ENCODE data around the gene UBE2J1.

UBE2J1 gene

DNA sequence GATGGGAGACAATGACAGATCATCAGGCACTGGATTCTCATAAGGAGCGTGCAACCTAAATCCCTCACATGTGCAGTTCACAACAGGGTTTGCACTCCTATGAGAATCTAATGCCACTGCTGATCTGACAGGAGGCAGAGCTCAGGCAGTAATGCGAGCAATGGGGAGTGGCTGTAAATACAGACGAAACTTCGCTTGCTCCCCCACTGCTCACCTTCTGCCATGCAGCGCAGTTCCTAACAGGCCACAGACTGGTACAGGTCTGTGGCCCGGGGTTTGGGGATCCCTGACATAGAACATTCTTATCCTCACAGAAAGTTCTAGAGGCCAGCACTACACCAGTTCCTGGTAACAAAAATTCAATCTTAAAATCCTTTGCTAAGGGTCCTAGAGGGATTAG is 36.3 kb upstream of the UBE2J1 start:
- Histone ChIP-seq H3K4me2 (ENCODE audit: low read depth, low read length) (no peak overlapping the region), H3K79me2 (ENCODE audit: low read length) (peaks cover 89% of the 10 kb centered on the region), H3K4me1 (ENCODE audit: low read length) (peaks cover 48% of the 10 kb centered on the region), H3K4me3 (ENCODE audit: low read length) (no peak overlapping the region), H3F3A (ENCODE audit: insufficient read depth, low read length) (peaks cover 20% of the 10 kb centered on the region), H3K9me2 (replicated peaks; ENCODE audit: insufficient read depth, low read length) (no peaks in the 10 kb centered on the region), H4K20me1 (ENCODE audit: insufficient read depth, low read length) (no peaks in the 10 kb centered on the region), H3K9me3 (replicated peaks; ENCODE audit: insufficient read depth, low read length) (no peaks in the 10 kb centered on the region), H3K36me3 (replicated peaks; ENCODE audit: insufficient read depth, low read length) (0 out of 2 replicates have a peak, but pooled peaks cover 5% of the 10 kb centered on the region), H3K9ac (ENCODE audit: low read length) (no peak overlapping the region), H2AFZ (ENCODE audit: low read length) (no peak overlapping the region), H3K27ac (ENCODE audit: low read length) (no peak overlapping the region), H3K27me3 (replicated peaks; ENCODE audit: insufficient read depth, low read length) (no peaks in the 10 kb centered on the region)
- DNase-seq: no peak
- TF ChIP-seq EZH2 (optimal IDR thresholded peaks at IDR 0.05; ENCODE audit: low read depth, low read length): no peak
- TF ChIP-seq, protein P1, sequence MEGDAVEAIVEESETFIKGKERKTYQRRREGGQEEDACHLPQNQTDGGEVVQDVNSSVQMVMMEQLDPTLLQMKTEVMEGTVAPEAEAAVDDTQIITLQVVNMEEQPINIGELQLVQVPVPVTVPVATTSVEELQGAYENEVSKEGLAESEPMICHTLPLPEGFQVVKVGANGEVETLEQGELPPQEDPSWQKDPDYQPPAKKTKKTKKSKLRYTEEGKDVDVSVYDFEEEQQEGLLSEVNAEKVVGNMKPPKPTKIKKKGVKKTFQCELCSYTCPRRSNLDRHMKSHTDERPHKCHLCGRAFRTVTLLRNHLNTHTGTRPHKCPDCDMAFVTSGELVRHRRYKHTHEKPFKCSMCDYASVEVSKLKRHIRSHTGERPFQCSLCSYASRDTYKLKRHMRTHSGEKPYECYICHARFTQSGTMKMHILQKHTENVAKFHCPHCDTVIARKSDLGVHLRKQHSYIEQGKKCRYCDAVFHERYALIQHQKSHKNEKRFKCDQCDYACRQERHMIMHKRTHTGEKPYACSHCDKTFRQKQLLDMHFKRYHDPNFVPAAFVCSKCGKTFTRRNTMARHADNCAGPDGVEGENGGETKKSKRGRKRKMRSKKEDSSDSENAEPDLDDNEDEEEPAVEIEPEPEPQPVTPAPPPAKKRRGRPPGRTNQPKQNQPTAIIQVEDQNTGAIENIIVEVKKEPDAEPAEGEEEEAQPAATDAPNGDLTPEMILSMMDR (IDR thresholded peaks at IDR 0.05; ENCODE audit: low read length): no peak
- no peak for TF ChIP-seq EZH2phosphoT487 (IDR thresholded peaks at IDR 0.05; ENCODE audit: low read length)

DNA sequence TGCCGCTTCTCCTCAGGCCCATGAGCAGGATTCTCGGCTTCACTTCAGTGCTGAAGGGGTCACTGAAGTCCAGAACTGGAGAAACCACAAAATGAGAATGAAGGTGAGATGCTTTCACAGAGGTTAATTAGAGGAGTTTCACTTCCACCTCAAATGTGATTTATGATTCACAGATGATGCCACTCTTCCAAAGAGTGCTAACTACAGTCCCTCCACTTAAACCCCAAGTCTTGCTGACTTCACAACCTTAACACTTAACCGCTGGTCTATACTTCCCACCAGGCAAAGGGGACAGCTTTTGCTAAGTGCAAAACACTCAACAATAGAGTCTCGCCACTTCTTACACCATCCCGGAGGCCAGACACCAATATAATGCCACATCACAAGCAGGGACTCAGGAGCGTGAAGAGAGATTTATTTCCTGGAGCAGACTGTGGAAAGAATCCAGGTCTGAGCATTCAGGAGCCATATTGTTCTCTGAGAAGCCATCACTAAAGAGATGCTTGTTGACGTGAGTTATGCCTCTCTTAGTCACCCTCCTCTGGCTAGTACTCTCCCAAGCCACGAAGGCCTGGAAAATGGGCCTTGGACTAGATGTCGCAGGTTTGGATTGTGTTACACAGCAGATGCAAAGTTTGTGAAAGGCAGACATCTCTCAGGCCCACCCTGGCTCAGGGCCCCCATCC is 35.1 kb upstream of the UBE2J1 start:
- H3K4me3 ChIP-seq (ENCODE audit: low read length): no peak overlapping the region
- H3K27ac ChIP-seq (ENCODE audit: low read length): peak overlapping the region; percentile 32; the same call in 1 of the 2 replicates
- peak overlapping the region; percentile 50 for H3K4me2 ChIP-seq (ENCODE audit: low read depth, low read length)

DNA sequence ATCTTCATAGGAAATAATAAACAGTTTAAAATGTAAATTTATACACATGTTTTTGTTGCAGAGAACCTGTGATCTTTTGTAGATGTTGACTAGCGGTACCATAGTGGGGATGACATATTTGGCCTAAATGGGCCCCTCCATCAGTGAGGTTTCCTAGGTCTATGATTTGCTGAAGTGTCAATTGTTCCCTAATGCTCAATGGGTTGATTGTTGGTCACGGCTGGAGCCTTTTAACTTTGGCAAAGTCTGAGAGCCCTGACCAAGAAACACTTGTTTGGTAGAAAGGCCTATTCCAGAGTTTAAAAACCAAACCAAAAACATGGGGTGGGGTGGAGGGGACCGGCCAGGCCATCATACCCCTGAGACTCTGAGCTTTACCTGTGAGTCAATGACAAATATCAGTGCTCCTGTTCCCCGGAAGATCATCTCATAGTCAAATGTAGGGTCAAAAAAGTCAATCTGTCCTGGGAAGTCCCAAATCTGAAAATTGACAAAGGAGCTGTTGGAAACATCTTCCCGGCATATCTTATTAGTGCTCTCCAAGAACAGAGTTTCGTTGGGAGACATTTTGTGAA is 34.5 kb upstream of the UBE2J1 start:
- no peaks in the 10 kb centered on the region for H3K27me3 ChIP-seq (replicated peaks; ENCODE audit: insufficient read depth, low read length)
- H3K4me2 ChIP-seq (ENCODE audit: low read depth, low read length): peak overlapping the region; percentile 50
- DNase-seq: no peak
- H3K4me3 ChIP-seq (ENCODE audit: low read length): no peak overlapping the region
- peaks cover 10% of the 10 kb centered on the region; the same call in 1 of the 2 replicates for H3F3A ChIP-seq (ENCODE audit: insufficient read depth, low read length)
- TF ChIP-seq EZH2 (optimal IDR thresholded peaks at IDR 0.05; ENCODE audit: low read depth, low read length): no peak
- no peak for TF ChIP-seq EZH2phosphoT487 (IDR thresholded peaks at IDR 0.05; ENCODE audit: low read length)
- TF ChIP-seq, protein P1 (IDR thresholded peaks at IDR 0.05; ENCODE audit: low read length): no peak
- H4K20me1 ChIP-seq (ENCODE audit: insufficient read depth, low read length): no peaks in the 10 kb centered on the region
- no peaks in the 10 kb centered on the region for H3K9me2 ChIP-seq (replicated peaks; ENCODE audit: insufficient read depth, low read length)
- no peak overlapping the region for H3K9ac ChIP-seq (ENCODE audit: low read length)
- H2AFZ ChIP-seq (ENCODE audit: low read length): no peak overlapping the region
- H3K27ac ChIP-seq (ENCODE audit: low read length): no peak overlapping the region
- no peaks in the 10 kb centered on the region for H3K9me3 ChIP-seq (replicated peaks; ENCODE audit: insufficient read depth, low read length)
- H3K4me1 ChIP-seq (ENCODE audit: low read length): peaks cover 33% of the 10 kb centered on the region
- H3K79me2 ChIP-seq (ENCODE audit: low read length): peaks cover 71% of the 10 kb centered on the region
- 0 out of 2 replicates have a peak, but pooled peaks cover 5% of the 10 kb centered on the region for H3K36me3 ChIP-seq (replicated peaks; ENCODE audit: insufficient read depth, low read length)

More for the DNA sequence above, 35.1 kb upstream of the UBE2J1 start:
- Histone ChIP-seq H3K27me3 (replicated peaks; ENCODE audit: insufficient read depth, low read length) (no peaks in the 10 kb centered on the region), H3K9ac (ENCODE audit: low read length) (no peak overlapping the region), H3K9me3 (replicated peaks; ENCODE audit: insufficient read depth, low read length) (no peaks in the 10 kb centered on the region), H4K20me1 (ENCODE audit: insufficient read depth, low read length) (no peaks in the 10 kb centered on the region), H2AFZ (ENCODE audit: low read length) (no peak overlapping the region), H3K4me1 (ENCODE audit: low read length) (peaks cover 36% of the 10 kb centered on the region), H3F3A (ENCODE audit: insufficient read depth, low read length) (peaks cover 10% of the 10 kb centered on the region; the same call in 1 of the 2 replicates), H3K36me3 (replicated peaks; ENCODE audit: insufficient read depth, low read length) (0 out of 2 replicates have a peak, but pooled peaks cover 5% of the 10 kb centered on the region), H3K79me2 (ENCODE audit: low read length) (peaks cover 77% of the 10 kb centered on the region), H3K9me2 (replicated peaks; ENCODE audit: insufficient read depth, low read length) (no peaks in the 10 kb centered on the region)
- DNase-seq: peak; percentile 79
- TF ChIP-seq, protein P1 (IDR thresholded peaks at IDR 0.05; ENCODE audit: low read length): no peak
- TF ChIP-seq EZH2 (optimal IDR thresholded peaks at IDR 0.05; ENCODE audit: low read depth, low read length) (no peak), EZH2phosphoT487 (IDR thresholded peaks at IDR 0.05; ENCODE audit: low read length) (no peak)

All from MM.1S (cell line).